ENCODE results near the gene B4GALT3.
"Not testable (repeated sequence)": the region's sequence is repeated elsewhere in the genome, so short reads cannot be mapped to it uniquely, and the experiment has no call there.

B4GALT3 gene

GRCh38 chr1:161177112-161177935 is at the start of gene B4GALT3:
Gene B4GALT3 (minus strand): TSS chr1:161177507. CDS start chr1:161176060, 1,447 bp downstream.
- ATAC-seq: peak; percentile 80 to 84

- ATAC-seq: no peak
These were observed 49.5 kb upstream of the B4GALT3 start for GRCh38 chr1:161226759-161227158.

DNA sequence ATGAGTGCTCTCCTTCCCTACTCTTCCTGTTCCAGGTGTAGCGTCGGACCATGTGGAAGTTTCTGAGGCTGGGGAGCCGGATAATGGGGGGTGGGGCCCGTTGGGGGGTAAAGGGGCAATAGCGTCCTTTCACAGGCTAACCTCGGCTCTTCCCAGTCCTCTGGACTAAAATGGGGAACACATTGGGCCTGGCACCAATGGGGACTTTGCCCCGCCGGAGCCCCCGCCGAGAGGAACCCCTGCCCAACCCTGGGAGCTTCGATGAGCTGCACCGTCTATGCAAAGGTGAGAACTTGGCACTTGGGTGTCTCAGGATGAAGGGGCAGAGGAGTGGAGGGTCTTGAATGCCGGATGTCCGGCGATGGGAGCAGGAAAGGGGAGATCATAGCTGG is 49.0 kb upstream of the B4GALT3 start:
- ATAC-seq: no peak

- ATAC-seq: peak; percentile 98 to 99
These were observed 48.4 kb upstream of the B4GALT3 start, which contains the start of gene TOMM40L for GRCh38 chr1:161225534-161226319. Gene TOMM40L (plus strand): TSS chr1:161226060. CDS start chr1:161226490, 430 bp downstream.

DNA sequence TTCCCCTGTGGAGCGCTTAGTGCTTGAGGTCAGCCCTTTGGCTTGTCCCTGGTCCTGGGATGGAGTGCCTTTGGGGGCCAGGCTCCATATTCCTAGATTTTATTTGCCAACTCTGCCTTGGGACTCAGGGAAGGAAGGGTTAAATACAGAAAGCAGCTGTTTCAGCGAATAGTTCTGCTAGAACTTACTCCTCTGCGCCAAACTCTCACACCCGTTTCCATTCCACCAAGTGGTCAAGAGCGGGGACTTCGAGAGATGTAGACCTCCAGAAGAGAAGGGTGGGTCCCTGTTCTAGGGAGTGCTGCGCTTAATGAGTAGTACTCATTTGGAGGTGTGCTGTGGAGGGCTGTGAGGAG is 47.8 kb upstream of the B4GALT3 start:
- no peak for ATAC-seq

DNA sequence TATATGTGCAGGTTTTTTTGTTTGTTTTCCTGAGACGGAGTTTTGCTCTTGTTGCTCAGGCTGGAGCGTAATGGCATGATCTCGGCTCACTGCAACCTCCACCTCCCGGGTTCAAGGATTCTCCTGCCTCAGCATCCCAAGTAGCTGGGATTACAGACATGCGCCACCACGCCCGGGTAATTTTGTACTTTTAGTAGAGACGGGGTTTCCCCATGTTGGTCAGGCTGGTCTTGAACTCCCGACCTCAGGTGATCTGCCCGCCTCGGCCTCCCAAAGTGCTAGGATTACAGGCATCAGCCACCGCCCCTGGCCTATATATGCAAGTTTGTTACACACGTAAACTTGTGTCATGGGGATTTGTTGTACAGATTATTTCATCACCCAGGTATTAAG is 47.4 kb upstream of the B4GALT3 start:
- not testable (repeated sequence) for ATAC-seq

GRCh38 chr1:161223805-161224694 is 46.7 kb upstream of the B4GALT3 start:
- no peak for ATAC-seq

GRCh38 chr1:161222175-161223019 is 45.1 kb upstream of the B4GALT3 start:
- ATAC-seq: no peak

GRCh38 chr1:161220002-161220401 is 42.7 kb upstream of the B4GALT3 start:
- no peak for ATAC-seq

- no peak for ATAC-seq
These were observed 42.0 kb upstream of the B4GALT3 start for GRCh38 chr1:161219078-161219892.

GRCh38 chr1:161218301-161219077 is 41.2 kb upstream of the B4GALT3 start:
- no peak for ATAC-seq

DNA sequence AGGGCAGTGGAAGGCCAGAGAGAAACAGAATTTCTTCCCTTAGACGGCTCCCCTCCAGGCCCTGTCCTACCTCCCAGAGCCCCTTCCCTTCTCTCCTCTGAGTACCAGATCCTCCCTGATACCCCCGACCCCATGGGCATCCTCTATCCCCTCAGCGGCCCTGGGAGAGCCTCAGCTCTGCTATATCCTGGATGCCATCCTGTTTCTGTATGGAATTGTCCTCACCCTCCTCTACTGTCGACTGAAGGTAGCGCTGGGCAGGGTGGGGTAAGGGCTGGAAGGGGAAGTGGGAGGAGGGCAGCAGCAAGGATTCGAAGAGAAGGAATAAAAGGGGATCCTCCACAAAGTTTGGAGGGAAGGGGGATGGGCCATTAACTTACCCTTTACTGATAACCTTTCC is 40.5 kb upstream of the B4GALT3 start:
- ATAC-seq: peak in 1 of 2 donors; percentile 6

- ATAC-seq: peak; percentile 54 to 57
These were observed 39.8 kb upstream of the B4GALT3 start for GRCh38 chr1:161216945-161217712.

- no peak for ATAC-seq
These were observed 37.8 kb upstream of the B4GALT3 start, which contains the start of gene FCER1G for GRCh38 chr1:161215076-161215475. Gene FCER1G (plus strand): TSS chr1:161215295. CDS start chr1:161215322, 27 bp downstream.

- no peak for ATAC-seq
These were observed 37.1 kb upstream of the B4GALT3 start for GRCh38 chr1:161214369-161214768.

DNA sequence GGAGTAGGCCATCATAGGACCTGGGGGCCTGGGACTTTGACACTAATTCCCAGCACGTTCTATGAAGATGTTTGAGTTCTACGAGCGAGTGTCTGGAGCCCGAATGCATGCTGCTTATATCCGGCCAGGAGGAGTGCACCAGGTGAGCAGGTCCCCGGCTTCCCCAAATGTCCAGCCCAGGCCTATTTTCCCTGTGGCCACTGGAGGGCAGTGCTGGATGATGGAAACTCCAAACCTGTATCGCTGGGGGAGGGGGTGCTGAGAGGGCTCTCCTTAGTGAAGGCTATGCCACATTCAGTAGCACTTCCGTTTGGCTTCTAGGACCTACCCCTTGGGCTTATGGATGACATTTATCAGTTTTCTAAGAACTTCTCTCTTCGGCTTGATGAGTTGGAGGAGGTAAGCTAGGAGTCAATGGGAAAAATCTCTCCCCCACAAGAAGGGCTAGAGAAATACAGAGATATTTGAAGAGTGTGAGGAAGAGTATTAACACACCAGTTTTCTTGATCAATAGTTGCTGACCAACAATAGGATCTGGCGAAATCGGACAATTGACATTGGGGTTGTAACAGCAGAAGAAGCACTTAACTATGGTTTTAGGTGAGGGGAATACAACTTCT is 32.6 kb upstream of the B4GALT3 start:
- peak; percentile 88 to 93 for ATAC-seq

GRCh38 chr1:161207173-161207572 is 29.9 kb upstream of the B4GALT3 start:
- no peak for ATAC-seq

- no peak for ATAC-seq
These were observed 29.3 kb upstream of the B4GALT3 start for GRCh38 chr1:161206411-161207140.
